Pons (tissue), 1 donor: ENCODE results near the gene PARD6B.
"Not testable (repeated sequence)": the region's sequence is repeated elsewhere in the genome, so short reads cannot be mapped to it uniquely, and the experiment has no call there.

Experiments used
- DNase-seq: peaks from one replicate; pipeline ENCODE4 v3.0.0-alpha.2; 2016; ENCODE audit warnings: low spot score

Gene PARD6B

DNA sequence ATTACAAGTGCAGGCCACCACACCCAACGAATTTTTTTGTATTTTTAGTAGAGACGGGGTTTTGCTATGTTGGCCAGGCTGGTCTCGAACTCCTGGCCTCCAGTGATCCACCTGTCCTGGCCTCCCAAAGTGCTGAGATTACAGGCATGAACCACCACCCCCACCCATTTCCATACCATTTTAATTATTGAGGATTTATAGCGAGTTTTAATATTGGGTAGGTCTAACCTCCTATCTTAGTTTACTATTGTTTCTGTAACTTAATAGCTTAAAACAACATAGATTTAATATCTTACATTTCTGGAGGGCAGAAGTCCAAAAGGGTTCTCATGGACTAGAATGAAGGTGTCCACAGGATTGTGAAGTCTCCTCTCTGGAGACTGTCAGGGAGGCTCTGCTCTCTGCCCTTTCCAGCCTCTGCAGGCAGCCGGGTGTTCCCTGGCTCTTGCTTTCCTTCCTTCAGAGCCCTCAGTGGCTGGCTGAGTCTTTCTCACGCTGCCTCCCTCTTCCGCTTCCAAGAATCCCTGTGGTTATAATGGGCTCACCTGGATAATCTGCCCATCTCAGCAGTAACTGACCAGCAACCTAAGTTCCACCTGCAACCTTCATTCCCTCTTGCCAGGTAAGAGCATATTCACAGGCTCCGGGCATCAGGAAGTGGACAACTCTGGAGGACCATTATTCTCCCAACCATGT lies 44.9 kb downstream of the PARD6B start:
- no peak for DNase-seq

- DNase-seq = no peak
Observed at GRCh38 chr20:50777373-50777772, 46.0 kb downstream of the PARD6B start.

GRCh38 chr20:50778994-50779393 lies 47.6 kb downstream of the PARD6B start:
- not testable (repeated sequence) for DNase-seq

DNA sequence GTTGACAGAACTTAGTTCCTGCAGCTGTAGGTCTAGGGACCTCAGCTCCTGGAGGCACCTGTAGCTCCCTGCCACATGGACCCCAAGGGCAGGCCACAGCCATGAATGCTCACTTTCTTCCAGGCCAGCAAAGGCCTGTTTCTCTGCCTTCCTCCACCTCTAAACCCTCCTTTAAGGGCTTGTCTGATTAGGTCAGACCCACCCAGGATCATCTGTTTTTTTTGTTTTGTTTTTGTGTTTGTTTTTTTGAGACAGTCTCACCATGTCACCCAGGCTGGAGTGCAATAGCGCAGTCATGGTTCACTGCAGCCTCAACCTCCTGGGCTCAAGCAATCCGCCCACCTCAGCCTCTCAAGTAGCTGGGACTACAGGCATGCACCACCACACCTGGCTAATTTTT lies 52.0 kb downstream of the PARD6B start:
- DNase-seq = no peak

- no peak for DNase-seq
Observed at GRCh38 chr20:50783903-50784302, 52.5 kb downstream of the PARD6B start.

DNA sequence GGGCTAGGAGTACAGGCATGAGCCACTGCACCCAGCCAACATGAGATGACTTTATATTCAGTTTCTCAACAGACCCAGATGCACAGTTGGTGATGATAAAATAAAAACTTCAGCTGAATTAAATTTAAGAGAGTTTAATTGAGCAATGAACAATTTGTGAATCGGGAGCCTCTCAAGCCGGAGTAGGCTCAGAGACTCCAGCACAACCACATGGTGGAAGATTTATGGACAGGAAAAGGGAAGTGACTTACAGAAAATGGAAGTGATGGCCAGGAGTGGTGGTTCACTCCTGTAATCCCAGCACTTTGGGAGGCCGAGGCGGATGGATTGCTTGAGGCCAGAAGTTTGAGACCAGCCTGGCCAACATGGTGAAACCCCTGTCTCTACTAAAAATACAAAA lies 53.1 kb downstream of the PARD6B start:
- DNase-seq = no peak

DNA sequence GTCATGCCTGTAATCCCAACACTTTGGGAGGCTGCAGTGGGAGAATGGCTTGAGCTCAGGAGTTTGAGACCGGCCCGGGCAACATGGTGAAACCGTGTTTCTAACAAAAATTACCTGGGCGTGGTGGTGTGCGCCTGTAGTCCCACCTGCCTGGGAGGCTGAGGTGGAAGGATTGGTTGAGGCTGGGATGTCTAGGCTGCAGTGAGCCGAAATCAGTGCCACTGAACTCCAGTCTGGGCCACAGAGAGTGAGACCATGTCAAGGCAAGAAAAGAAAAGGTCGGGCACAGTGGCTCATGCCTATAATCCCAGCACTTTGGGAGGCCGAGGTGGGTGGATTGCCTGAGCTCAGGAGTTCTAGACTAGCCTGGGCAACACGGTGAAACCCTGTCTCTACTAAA lies 55.3 kb downstream of the PARD6B start:
- DNase-seq = no peak

DNA sequence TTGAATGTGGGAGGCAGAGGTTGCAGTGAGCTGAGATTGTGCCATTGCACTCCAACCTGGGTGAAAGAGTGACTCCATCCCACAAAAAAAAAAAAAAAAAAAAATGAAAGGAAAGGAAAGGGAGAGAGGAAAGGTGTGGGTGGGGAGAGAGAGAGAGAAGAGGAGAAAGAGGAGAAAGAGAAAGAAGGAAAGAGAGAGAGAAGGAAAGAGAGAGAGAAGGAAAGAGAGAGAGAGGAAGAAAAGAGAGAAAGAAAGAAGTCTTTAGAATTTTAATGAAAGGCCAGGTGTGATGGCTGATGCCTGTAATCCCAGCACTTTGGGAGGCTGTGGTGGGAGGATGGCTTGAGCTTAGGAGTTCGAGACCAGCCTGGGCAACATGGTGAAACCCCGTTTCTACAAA lies 55.8 kb downstream of the PARD6B start:
- DNase-seq = no peak

DNA sequence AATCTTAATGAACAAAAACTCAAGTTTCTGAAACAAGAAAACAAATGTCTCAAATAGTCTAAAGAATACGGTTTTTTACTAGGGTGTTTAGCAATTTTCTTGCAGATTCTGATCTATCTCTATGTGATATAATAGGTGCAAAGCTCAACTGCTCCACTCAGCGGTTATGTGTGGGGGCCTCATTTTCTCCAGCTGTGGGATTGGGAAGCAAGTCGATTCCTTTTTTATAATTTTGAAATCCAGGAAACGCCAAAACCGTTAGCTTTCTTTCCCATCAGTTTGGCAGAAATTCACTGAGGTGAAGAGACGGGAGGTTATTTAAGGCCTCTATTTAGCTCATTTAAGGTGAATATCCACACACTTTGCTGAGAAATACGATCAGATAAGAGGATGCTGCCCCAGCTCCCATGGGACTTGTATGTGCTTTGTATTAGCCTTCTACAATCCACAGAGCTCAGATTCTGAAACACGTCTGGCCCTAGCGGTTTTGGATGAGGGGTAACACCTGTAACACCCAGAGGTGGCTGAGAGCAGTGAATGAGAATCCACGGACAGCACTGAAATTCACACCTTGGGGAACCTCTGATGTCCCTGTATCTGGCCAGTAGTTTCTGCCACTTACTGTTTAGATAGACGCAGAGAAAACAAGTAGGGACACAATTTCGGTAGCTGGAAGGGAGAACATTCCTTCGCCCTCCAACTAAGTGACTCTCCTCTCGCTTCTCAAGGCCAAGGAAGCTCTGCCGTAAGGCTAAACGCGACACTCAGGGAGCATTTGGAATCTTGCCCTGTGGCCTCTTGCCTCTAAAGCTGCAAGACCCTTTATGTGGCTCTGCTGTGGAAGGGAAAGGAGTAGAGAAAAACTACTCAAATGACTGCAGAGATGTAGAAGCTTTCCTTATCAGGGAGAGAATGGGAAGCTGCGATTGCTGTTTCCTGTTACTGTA lies 56.9 kb downstream of the PARD6B start:
- DNase-seq = peak; percentile 54

DNA sequence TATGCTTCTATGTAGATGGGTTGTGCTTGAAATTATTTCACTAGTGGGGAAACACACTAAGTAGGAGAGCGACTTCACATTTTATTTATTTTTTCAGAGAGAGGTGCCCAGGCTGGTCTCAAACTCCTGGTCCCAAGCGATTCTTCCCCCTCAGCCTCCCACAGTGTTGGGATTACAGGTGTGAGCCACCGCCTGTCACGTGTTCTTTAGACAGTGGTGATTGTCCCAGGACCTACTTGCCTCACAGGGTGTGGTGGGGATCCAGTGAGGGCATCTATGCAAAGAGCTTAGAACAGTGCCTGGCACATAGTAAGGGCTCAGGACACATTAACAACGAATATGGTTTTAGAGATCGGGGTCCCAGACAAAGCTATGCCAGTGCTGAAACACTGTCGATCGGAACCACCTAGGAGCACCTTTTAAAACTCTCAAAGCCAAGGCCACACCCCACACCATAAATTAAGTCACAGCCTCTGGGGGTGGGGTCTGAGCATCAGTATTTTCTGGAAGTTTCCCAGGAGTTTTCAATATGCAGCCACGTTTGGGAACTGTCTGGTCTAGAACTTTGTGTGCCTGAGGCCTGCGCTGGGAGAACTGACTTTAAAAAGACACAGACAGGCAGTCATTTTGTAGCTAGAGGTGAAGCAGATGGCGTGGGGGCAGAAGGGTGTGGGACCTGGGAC lies 58.7 kb downstream of the PARD6B start:
- no peak for DNase-seq

DNA sequence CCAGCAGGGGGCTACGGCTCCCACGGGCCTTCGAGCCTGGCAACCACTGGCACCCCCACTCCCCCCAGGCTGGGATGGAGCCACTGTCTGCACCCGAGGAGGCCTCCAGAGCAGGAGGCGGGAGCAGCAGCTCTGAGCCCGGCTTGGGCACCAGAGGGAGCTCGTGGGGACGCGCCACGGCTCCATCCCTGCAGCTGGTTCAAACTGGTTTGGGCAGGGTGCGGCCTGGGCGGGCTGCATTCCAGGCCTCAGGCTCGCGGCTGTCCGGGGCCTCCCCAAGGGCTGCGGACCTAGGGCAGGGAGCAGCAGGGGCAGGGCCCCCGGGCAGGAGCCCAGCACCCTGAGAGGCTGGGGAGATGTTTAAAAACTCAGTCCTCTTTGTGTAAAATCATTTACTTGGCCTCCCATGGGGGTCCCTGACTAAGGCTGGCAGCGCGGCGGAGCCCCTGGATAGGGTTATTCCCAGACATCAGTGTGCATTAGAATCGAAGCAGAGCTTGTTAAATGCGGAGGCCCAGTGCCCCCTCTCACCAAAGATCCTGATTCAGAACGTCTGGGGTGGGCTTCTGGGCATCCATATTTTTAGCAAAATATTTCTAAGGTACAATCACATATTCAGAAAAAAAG lies 59.4 kb downstream of the PARD6B start:
- peak; percentile 79 for DNase-seq

DNA sequence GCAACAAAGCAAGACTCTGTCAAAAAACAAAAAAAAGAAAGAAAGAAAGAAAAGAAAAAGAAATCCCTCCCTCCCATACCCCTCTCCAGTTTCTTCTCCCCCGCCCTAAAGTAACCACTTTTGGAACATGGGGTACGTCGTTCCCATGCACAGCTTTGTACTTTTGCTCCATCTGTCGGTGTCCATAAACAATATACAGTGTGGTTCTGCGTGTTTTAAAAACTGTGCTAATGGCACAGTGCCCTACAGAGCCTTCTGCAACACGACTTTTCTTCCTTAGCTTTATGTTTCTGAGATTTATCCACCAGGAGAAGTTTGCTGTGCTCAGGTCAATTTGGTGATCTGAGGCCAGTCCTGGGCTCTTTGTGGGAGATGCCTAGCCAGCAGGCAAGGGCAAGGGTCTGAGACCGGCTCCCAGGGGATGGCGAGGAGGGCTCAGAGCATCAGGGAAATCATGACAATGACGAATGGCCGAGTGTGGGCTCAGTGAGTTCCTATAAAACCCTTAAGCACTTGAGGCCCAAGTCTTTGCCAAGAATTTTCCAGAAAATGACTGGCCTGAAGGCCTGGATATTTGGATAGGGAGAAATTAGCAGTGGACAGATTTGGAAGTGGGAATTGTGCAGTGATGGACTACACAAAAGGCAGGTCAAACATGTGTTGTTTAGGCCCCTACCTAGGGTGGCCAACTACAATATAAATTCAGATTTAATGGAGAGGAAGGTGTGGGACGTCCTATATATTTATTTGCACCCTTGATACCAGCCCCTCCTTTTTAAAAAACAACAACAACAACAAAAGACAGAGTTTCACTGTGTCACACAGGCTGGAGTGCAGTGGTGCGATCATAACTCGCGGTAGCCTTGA lies 61.6 kb downstream of the PARD6B start:
- DNase-seq = no peak

DNA sequence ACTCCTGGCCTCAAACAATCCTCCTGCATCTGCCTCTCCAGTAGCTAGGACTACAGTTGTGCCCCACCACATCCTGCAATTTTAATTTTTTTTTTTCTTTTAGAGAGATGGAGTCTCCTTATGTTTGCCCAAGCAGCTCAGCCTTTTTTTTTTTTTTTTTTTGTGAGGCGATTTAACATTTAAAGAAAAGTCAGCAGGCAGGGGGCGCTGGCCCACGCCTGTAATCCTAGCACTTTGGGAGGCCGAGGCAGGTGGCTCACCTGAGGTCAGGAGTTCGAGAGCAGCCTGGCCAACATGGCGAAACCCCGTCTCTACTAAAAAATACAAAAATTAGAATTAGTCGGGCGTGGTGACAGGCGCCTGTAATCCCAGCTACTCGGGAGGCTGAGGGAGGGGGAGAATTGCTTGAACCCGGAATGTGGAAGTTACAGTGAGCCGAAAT lies 62.2 kb downstream of the PARD6B start:
- not testable (repeated sequence) for DNase-seq

DNA sequence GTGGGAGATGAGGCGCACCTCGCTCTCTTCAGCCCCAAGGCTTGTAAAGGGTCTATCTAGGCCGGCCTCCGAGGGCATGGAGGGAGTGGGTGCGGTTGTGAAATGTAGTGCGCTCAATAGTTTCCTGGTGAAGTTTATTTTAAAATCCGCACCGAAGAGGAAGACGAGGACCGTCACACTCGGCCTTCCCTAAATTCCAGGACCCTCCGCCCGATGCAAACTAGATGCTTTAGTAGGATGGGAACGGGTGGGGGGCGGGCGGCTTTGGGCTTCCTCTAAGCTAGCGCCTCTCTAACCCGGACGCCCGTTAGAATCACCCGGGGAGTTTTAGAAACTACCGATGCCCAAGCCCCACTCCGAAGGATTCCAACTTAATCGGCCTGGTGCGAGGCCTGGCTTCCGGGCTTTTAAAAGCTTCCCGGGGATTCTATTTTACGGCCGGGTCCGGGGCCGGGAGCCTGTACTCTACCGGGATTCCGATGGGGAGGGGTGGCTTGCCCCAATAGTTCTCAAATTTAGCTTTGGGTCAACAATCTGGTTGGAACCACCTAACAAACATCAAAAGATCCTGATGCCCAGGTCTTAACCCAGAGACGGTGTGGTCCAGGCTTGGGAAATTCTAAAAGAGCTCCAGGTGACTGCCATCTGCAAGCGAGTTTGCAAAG lies 62.9 kb downstream of the PARD6B start:
- no peak for DNase-seq

DNA sequence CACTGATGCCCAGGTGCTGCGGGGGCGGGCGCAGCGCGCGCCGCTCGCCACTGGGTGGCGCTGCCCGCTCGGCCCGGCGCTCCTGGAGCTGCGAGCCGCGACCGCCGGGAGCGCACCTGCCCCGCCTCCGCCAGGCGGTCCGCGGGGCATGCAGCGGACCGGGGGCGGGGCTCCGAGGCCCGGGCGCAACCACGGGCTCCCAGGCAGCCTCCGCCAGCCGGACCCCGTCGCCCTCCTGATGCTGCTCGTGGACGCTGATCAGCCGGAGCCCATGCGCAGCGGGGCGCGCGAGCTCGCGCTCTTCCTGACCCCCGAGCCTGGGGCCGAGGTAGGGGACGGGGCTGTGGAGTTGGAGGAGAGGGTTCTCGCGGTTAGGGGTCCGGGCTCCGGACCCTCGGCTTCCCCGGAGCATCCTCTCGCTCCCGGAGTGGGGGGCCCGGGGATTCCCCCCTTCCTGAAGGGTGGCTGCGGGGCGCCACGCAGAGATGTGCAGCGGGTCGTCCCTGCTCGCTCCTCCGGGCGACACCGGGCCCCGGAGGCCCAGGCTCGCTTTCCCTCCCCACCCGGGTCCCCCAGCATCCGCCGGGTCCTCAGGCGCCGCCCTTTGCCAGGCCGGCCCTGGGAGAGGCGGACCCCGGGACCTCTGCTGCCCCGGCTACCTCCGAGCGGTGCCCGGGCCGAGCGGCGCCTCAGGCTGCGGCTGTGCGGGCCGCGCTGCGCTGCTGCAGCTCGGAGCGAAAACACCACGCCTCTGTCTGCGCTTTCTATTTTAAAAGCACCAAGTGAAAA lies 63.7 kb downstream of the PARD6B start, which contains the start of gene BCAS4:
Gene BCAS4 (plus strand): TSS at position 216 of the 789 bp plus-strand sequence. CDS start 23 bp downstream, at position 239.
- DNase-seq = peak; percentile 47

DNA sequence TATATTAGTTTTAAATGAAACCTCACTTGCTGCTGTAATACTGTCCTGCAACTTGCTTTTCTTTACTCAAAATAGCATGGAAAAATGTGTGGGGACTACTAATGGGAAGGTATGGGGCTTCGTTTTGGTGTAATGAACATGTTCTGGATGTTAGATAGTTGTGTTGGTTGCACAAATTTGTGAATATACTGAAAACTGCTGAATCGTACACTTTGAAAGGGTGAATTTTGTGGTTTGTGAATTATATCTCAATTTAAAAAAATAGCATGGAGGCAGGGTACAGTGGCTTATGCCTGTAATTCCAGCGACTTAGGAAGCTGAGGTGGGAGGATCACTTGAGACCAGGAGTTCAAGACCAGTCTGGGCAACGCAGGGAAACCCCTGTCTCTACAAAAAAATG lies 65.8 kb downstream of the PARD6B start:
- no peak for DNase-seq

DNA sequence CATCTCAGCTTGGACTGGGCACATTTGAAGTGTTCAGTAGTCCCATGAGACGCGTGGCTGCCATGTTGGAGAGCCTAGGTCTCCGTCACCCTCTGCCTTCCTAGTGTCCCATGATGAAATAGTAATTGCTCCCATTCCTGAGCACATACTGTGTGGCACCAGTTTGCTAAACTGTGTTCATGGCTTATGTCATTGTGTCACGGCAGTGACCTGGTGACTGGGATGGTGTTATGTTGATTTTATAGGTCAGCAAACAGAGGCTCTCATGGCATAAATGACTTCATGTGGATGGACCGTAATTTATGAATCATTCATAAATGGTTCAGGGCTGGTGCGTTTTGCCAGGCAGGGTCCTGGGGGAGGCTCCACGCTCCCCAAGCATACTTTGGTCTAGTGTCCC lies 67.3 kb downstream of the PARD6B start:
- no peak for DNase-seq

GRCh38 chr20:50799176-50799889 lies 68.0 kb downstream of the PARD6B start:
- DNase-seq = no peak
